ENCODE measurements around the gene ZCCHC9.

ZCCHC9 gene

DNA sequence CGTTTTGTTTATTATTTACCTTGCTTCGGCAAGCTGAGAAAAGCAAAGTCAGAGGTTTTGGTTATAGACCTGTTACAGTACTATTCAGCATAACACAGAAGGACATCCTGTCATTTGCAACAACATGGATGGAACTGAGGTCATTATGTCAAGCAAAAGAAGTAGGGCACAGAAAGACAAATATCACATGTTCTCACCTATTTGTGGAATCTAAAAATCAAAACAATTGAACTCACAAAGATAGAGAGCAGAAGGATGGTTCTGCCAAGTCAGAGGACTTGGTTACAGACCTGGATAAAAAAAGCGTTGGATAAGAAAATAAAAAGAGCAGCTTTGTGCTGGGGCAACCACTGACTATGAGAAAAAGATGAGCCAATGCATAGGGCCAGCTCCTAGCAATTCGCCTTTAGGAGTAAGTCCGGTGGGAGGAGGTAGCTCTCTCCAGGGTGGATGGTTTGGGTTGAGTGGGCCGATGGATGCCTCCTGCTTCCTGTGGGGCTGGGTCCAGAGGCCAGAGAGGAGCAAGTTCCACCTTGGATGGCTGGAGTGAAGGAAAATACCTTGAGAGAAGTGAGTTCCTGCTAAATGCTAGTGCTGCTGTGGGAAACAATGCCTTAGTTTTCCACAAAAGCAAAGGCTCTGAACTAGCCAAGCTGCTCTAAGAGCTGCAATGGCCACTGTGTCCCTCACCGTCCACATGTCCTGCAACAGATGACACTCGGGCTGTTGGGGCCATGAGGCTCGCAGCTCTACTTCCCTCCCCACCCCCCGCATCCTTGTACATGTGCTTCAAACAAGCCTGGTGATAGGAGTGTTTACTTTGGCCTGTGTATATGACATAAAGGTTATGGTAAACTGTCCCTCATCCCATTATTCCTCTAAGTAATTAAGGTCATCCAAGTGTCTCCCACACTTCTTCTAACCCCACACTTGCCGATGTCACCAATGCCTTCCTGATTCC, 54.2 kb downstream of the ZCCHC9 start:
- no peak for DNase-seq (ENCODE audit: low read depth)

DNA sequence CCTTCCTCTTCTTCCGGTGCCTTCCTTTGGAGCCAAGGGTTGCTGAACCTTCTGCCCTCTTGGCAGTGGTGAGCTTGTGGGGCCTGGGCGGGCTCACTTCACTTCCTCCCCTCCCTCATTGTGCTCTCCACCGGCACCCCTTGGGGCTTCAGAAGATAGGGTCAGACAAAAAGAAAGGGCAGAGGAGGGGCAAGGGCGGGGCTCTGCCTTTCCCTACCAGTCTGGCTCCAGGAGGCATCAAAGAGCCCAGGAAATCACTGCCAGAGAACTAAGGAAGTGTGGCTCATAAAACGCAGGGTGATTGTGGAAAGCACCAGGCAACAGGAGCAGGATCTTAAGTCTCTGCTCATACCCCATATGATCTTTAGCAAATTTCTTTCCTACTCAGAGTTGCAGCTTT, 57.7 kb downstream of the ZCCHC9 start:
- DNase-seq (ENCODE audit: low read depth), result no peak

DNA sequence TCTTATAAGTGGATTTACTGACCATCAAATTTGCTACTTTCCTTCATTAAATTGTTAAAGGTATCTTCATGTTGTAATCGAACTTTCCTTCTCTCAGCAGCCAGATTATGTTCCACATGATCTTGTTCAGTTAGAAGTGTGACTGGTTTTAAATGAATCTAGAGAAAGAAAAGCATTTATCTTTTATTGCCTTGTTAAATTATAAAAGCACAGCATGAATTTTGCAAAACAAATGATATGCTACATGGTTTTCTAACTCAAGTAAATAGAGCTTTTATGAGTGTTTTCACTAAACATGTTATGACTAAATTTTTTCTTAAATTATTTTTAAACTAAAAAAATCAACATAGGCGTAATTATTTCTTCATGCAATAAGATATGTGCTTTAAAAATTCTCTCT, 58.5 kb downstream of the ZCCHC9 start:
- no peak for DNase-seq (ENCODE audit: low read depth)

DNA sequence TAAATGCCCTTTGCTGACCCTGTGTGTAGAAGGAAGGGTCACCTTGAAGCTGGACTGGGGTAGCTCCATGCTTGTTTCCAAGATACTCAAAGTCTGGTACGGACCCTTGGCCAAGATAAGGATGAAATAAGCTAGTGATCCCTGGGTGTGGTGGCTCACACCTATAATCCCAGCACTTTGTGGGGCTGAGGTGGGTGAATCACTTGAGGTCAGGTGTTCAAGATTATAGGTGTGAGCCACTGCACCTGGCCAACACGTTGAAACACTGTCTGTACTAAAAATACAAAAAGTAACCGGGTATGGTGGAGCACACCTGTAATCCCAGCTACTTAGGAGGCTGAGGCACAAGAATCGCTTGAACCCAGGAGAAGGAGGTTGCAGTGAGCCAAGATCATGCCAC, 59.3 kb downstream of the ZCCHC9 start:
- DNase-seq (ENCODE audit: low read depth), result no peak

DNA sequence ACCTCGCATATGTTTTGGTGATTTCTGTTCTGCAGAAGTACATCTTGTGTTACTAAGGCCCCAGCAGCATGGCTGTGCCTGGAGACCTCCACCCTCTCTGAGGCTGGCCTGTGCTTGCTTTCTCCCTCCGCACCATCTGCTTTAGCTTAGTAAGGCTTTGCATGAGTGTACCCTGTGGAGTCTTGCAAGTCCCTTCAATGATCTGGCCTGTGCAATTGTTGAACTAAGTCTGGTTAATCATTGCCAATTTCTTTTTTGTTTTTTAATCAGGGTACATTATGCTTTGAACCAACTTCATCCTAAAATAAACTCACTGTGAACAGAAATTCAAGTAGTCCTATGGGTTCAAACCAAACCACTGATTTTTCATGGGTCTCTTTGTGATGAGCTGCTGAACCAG, 60.2 kb downstream of the ZCCHC9 start:
- no peak for DNase-seq (ENCODE audit: low read depth)

Data from activated T-helper 9 cell treated with anti-CD3 and anti-CD28 coated beads, Interleukin-2, amount 50 U/mL, for 16 hours (primary cell).